ENCODE measurements around the gene PYHIN1.
A peak's percentile ranks its signal among the peaks of the same experiment; 100 is the strongest.
"Not testable (repeated sequence)": the region's sequence is repeated elsewhere in the genome, so short reads cannot be mapped to it uniquely, and the experiment has no call there.

The PYHIN1 gene

DNA sequence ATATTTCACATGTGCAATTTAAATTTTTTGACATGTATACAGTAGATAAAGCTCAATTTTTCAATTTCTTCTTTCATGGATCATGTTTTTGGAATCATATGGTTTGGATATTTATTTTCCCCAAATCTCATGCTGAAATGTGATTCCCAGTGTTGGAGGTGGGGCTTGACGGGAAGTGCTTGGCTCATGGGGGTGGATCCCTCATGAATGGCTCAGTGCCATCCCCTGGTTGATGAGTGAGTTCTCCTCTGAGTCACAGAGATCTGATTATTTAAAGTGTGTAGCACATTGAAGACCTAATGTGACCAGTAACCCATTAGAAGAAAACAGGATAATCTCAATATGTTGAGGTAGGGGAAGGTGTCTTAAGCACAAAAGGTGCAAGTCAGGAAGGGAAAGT is 69.3 kb downstream of the PYHIN1 start:
- Histone ChIP-seq H3K4me1 (peaks cover 0 to 28% (median 9%) of the 10 kb centered on the region in 4 donors), H3K9me3 (no peaks in the 10 kb centered on the region), H3K36me3 (no peaks in the 10 kb centered on the region), H3K4me3 (peak overlapping the region; percentile 51 to 55), H3K27me3 (no peaks in the 10 kb centered on the region), H3K27ac (peak overlapping the region; percentile 83 to 85)
- peak; percentile 94 to 95 for DNase-seq
- intact Hi-C loops (cut with DNase I; ENCODE audit: low total_unique reads), result no loop called here
- TF ChIP-seq, protein P1, sequence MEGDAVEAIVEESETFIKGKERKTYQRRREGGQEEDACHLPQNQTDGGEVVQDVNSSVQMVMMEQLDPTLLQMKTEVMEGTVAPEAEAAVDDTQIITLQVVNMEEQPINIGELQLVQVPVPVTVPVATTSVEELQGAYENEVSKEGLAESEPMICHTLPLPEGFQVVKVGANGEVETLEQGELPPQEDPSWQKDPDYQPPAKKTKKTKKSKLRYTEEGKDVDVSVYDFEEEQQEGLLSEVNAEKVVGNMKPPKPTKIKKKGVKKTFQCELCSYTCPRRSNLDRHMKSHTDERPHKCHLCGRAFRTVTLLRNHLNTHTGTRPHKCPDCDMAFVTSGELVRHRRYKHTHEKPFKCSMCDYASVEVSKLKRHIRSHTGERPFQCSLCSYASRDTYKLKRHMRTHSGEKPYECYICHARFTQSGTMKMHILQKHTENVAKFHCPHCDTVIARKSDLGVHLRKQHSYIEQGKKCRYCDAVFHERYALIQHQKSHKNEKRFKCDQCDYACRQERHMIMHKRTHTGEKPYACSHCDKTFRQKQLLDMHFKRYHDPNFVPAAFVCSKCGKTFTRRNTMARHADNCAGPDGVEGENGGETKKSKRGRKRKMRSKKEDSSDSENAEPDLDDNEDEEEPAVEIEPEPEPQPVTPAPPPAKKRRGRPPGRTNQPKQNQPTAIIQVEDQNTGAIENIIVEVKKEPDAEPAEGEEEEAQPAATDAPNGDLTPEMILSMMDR (IDR thresholded peaks at IDR 0.05), result no peak

DNA sequence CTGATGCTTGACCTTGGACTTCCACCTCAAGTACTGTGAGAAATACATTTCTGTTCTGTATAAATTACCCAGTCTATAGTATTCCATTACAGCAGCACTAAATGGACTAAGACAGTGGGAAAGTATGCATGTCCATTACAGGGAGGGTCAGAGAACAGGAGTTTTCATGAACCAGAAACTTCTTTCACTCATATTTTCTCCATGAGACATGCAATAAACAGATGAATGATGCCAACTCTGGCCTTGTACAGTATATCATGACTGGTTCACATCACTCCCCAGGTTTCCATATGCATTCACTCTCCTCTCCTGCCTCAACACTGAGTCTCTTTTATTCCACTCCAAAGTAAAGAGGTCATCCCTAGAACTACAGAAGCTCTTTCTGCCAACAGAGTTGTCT is 73.8 kb downstream of the PYHIN1 start:
- no peak for DNase-seq
- Histone ChIP-seq H3K4me3 (no peak overlapping the region), H3K4me1 (peaks cover 0 to 31% (median 13%) of the 10 kb centered on the region in 4 donors), H3K9me3 (no peaks in the 10 kb centered on the region), H3K27ac (peak overlapping the region in 1 of 2 donors; percentile 16), H3K27me3 (no peaks in the 10 kb centered on the region), H3K36me3 (no peaks in the 10 kb centered on the region)
- intact Hi-C loops (cut with DNase I; ENCODE audit: low total_unique reads), result no loop called here
- TF ChIP-seq, protein P1 (IDR thresholded peaks at IDR 0.05), result no peak

DNA sequence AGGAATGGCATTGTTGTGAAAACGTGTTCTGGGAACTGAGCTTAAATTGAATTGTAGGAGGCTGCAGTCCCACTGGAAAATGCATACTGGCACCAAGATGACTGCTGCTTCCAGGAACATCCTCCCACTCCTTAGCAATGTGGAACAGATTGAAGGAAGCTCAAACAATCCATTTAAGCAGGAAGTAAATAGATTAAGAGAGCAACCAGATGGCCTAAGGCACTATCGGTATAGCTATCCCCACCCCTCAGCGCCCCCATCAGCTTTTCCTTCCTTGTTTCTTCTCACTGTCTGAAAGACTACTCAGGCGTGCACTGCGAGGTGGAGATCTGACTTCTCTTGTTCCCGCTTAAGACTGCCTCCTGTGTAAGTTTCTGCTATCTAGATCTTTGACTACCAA is 74.3 kb downstream of the PYHIN1 start:
- intact Hi-C loops (cut with DNase I; ENCODE audit: low total_unique reads), result no loop called here
- Histone ChIP-seq H3K4me3 (no peak overlapping the region), H3K36me3 (no peaks in the 10 kb centered on the region), H3K4me1 (peaks cover 0 to 26% (median 13%) of the 10 kb centered on the region in 4 donors), H3K27me3 (no peaks in the 10 kb centered on the region), H3K9me3 (no peaks in the 10 kb centered on the region), H3K27ac (no peak overlapping the region)
- TF ChIP-seq, protein P1 (IDR thresholded peaks at IDR 0.05), result no peak
- DNase-seq, result no peak

DNA sequence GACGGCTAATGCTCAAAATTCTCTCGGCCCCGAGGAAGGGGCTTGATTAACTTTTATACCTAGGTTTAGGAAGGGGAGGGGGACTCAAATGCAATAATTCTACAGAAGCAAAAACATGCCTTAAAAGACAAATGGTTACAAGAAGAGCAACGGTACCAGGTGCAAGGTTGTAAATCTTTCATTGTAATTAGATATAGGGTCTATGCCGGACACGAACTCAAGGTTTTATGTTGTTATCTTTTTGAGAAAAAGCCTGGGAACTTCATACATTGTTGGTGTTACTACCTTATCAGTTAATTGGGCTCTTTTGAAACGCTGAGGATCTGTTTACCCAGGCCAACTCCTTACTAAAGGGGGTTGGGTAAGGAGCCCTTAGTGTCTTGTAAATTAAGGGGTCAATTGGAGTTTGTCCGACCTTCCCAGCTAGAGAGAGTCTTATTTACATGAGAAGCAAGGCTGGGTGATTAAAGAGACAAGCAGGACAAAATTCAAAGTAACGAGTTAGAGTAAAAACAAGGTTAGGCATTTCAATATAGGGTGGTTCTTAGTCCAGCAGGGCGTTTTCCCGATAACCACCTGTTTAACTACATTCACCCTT is 75.0 kb downstream of the PYHIN1 start:
- H3K27ac ChIP-seq; intact Hi-C loops (cut with DNase I; ENCODE audit: low total_unique reads); DNase-seq; H3K36me3 ChIP-seq; H3K27me3 ChIP-seq; H3K4me3 ChIP-seq; H3K9me3 ChIP-seq: not testable (repeated sequence)
- H3K4me1 ChIP-seq, result peaks cover 0 to 24% (median 9%) of the 10 kb centered on the region in 4 donors

DNA sequence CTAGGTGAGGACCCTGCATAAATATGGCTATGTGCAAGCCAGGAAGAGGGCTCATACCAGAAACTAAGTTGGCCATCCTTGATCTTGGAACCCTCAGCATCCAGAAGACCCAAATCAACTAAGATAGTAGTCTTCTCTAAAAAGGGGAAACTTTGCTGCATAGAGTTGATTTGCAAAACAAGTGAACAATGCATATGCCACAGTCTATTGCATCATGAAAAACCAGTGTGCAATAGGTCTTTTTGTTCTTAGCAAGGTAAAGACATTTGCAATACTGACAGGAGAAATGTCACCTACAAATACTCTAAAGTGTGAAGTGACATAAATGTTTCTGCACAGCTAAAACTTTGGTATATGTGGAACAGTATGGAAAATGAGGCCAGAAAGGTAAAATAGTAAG is 76.4 kb downstream of the PYHIN1 start:
- DNase-seq, result no peak
- TF ChIP-seq, protein P1 (IDR thresholded peaks at IDR 0.05), result no peak
- Histone ChIP-seq H3K27me3 (no peaks in the 10 kb centered on the region), H3K4me1 (peaks cover 0 to 28% (median 8%) of the 10 kb centered on the region in 4 donors), H3K9me3 (no peaks in the 10 kb centered on the region), H3K4me3 (no peak overlapping the region), H3K36me3 (no peaks in the 10 kb centered on the region), H3K27ac (no peak overlapping the region)
- intact Hi-C loops (cut with DNase I; ENCODE audit: low total_unique reads), result no loop called here

DNA sequence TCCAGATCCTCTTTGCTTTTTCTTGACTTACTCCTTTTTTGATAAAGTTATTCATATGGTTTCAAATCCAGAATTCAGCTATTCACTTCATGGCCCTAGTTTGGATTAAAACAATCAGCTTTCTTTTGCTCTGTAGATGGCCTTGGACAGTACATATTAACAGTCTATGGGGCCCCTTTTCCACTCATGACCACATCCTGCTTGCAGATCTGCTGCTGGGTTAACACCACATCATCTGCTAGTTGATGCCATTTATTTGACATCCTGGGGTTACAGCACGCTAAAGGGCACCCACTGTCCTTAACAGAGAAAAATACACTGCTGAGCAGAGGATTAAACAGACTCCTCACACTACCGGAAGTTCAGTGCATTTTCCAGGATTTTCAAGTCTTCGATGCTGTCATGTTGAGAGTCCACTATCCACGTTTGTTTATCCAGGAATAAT is 77.4 kb downstream of the PYHIN1 start:
- TF ChIP-seq, protein P1 (IDR thresholded peaks at IDR 0.05), result no peak
- H3K9me3 ChIP-seq, result no peaks in the 10 kb centered on the region
- peak overlapping the region; percentile 69 to 73 for H3K27ac ChIP-seq
- no peak overlapping the region for H3K4me3 ChIP-seq
- DNase-seq, result no peak
- peaks cover 0 to 37% (median 11%) of the 10 kb centered on the region in 4 donors for H3K4me1 ChIP-seq
- intact Hi-C loops (cut with DNase I; ENCODE audit: low total_unique reads), result no loop called here
- H3K36me3 ChIP-seq, result no peaks in the 10 kb centered on the region
- no peaks in the 10 kb centered on the region for H3K27me3 ChIP-seq
